IMR-90 (cell line): Measurements from ENCODE around the gene CTIF. TPM values are rescaled to one million over a fixed set of nuclear protein-coding genes. Genes with fewer than 3 reads are reported as not detected.

Experiments used
- ATAC-seq: fragments of 200-7000 bp; cut with Tn5 transposase; 2 replicates; pipeline ENCODE4 v1.9.1; 2020; ENCODE audit warnings: low read depth, mild to moderate bottlenecking, moderate library complexity
- BruUV-seq: library from RNA; stranded (reverse); fragments of 400-500 nt; replicated peaks from 2 replicates; lab custom pipeline; 2021; lab: Mats Ljungman, UMichigan
- CTCF ChIA-PET: fragments of 300-600 bp; formaldehyde crosslinking; extraction: SDS; loops from one replicate; lab custom pipeline; 2021; ENCODE audit warnings: antibody characterized with exemption; lab: Yijun Ruan, JAX
- POLR2A ChIA-PET: fragments of 300-600 bp; sonication (Branson Sonifier 250); formaldehyde crosslinking; loops from one replicate; lab custom pipeline; 2022; ENCODE audit warnings: antibody characterized with exemption; ENCODE audit not compliant: unreplicated experiment; lab: Charles Lee
- DNase-seq: peaks from one replicate; pipeline ENCODE4 v3.0.0; 2013
- H2AFZ ChIP-seq: replicated peaks from 2 replicates; pipeline ENCODE3; 2013; ENCODE audit warnings: low read length, mild to moderate bottlenecking; ENCODE audit not compliant: poor library complexity
- H2AK5ac ChIP-seq: 2 replicates; pipeline ENCODE4 v1.6.1; 2013; ENCODE audit warnings: low read depth, low read length, inconsistent platforms
- H2AK9ac ChIP-seq: replicated peaks from 2 replicates; pipeline ENCODE3; 2013; ENCODE audit warnings: mild to moderate bottlenecking, low read depth, low read length, moderate library complexity; ENCODE audit not compliant: poor library complexity
- H2BK120ac ChIP-seq: 2 replicates; pipeline ENCODE4 v1.6.1; 2013; ENCODE audit warnings: low read depth, low read length, inconsistent platforms
- H2BK15ac ChIP-seq: 3 replicates; pipeline ENCODE4 v1.6.1; 2013; ENCODE audit warnings: low read depth, low read length, inconsistent platforms
- H2BK20ac ChIP-seq: 2 replicates; pipeline ENCODE4 v1.6.1; 2013; ENCODE audit warnings: low read depth, mild to moderate bottlenecking, inconsistent platforms, low read length, moderate library complexity
- H2BK5ac ChIP-seq: 2 replicates; pipeline ENCODE4 v1.6.1; 2013; ENCODE audit warnings: mild to moderate bottlenecking, low read depth, low read length, inconsistent platforms; ENCODE audit not compliant: poor library complexity, severe bottlenecking
- H3K14ac ChIP-seq: replicated peaks from 2 replicates; pipeline ENCODE4 v1.6.1; 2013; ENCODE audit warnings: low read depth, low read length, inconsistent platforms
- H3K18ac ChIP-seq: 2 replicates; pipeline ENCODE4 v1.6.1; 2013; ENCODE audit warnings: low read depth, low read length, control low read depth
- H3K23ac ChIP-seq: 2 replicates; pipeline ENCODE4 v1.6.1; 2013; ENCODE audit warnings: low read depth, low read length, inconsistent platforms
- H3K27ac ChIP-seq: 2 replicates; pipeline ENCODE4 v1.5.1; 2013; ENCODE audit warnings: mild to moderate bottlenecking, control low read depth, low read length; ENCODE audit not compliant: insufficient read depth
- H3K27me3 ChIP-seq: 2 replicates; pipeline ENCODE4 v1.6.1; 2013; ENCODE audit warnings: low read length; ENCODE audit not compliant: control insufficient read depth, insufficient read depth
- H3K36me3 ChIP-seq: 2 replicates; pipeline ENCODE4 v1.6.1; 2013; ENCODE audit warnings: low read length, mixed read lengths; ENCODE audit not compliant: control insufficient read depth, insufficient read depth
- H3K4ac ChIP-seq: 2 replicates; pipeline ENCODE4 v1.6.1; 2013; ENCODE audit warnings: low read depth, low read length, inconsistent platforms
- H3K4me1 ChIP-seq: 2 replicates; pipeline ENCODE4 v1.6.1; 2013; ENCODE audit warnings: low read length, mixed read lengths; ENCODE audit not compliant: control insufficient read depth, insufficient read depth
- H3K4me2 ChIP-seq: 2 replicates; pipeline ENCODE4 v1.6.1; 2013; ENCODE audit warnings: low read depth, mild to moderate bottlenecking, control low read depth, low read length, moderate library complexity
- H3K4me3 ChIP-seq: 2 replicates; pipeline ENCODE4 v1.5.1; 2013; ENCODE audit warnings: low read depth, mild to moderate bottlenecking, control low read depth, low read length, moderate library complexity; ENCODE audit not compliant: insufficient read depth
- H3K56ac ChIP-seq: 2 replicates; pipeline ENCODE4 v1.6.1; 2013; ENCODE audit warnings: low read length, inconsistent platforms; ENCODE audit not compliant: insufficient read depth; ENCODE audit errors: extremely low read depth
- H3K79me1 ChIP-seq, 2 experiments: 2 replicates each; pipeline ENCODE4 v1.6.1; 2013; ENCODE audit warnings: low read length in 2 of 2, inconsistent platforms in 1 of 2, low read depth in 1 of 2
- H3K9ac ChIP-seq: 2 replicates; pipeline ENCODE4 v1.6.1; 2013; ENCODE audit warnings: low read depth, low read length, control low read depth
- H3K9me1 ChIP-seq: 2 replicates; pipeline ENCODE4 v1.6.1; 2013; ENCODE audit warnings: low read length, inconsistent platforms; ENCODE audit not compliant: insufficient read depth
- H3K9me3 ChIP-seq: 2 replicates; pipeline ENCODE4 v1.6.1; 2013; ENCODE audit warnings: low read length; ENCODE audit not compliant: control insufficient read depth, insufficient read depth
- H4K20me1 ChIP-seq: 2 replicates; pipeline ENCODE4 v1.6.1; 2013; ENCODE audit warnings: low read length, inconsistent platforms; ENCODE audit not compliant: insufficient read depth
- H4K5ac ChIP-seq: 2 replicates; pipeline ENCODE4 v1.6.1; 2013; ENCODE audit warnings: mild to moderate bottlenecking, low read depth, low read length, control low read depth
- H4K8ac ChIP-seq, 2 experiments: 2 replicates each; pipeline ENCODE4 v1.6.1; 2013; ENCODE audit warnings: low read depth in 2 of 2, low read length in 2 of 2, control low read depth in 1 of 2, inconsistent platforms in 1 of 2
- H4K91ac ChIP-seq: 2 replicates; pipeline ENCODE4 v1.6.1; 2013; ENCODE audit warnings: low read depth, low read length, inconsistent platforms; ENCODE audit not compliant: insufficient read depth
- CHD1 ChIP-seq: IDR thresholded peaks from 2 replicates; pipeline ENCODE4 v1.6.1; 2012; ENCODE audit warnings: low read depth, low read length, improper control_type of control experiment
- FOS ChIP-seq: fragments of 150-350 bp; IDR thresholded peaks from 2 replicates; pipeline ENCODE4 v1.6.1; 2016; ENCODE audit warnings: low read depth, low read length
- MAZ ChIP-seq: IDR thresholded peaks from 2 replicates; pipeline ENCODE4 v1.6.1; 2012; ENCODE audit warnings: low read depth, mild to moderate bottlenecking, low read length, improper control_type of control experiment, moderate library complexity, borderline replicate concordance
- WGBS, 2 experiments: methylation state at CpG; one replicate each; pipeline versions ENCODE4 v1.1.5 to v1.1.7; 2013; ENCODE audit warnings: missing lambda C conversion rate in 2 of 2; ENCODE audit not compliant: insufficient read length in 1 of 2; ENCODE audit errors: extremely low coverage in 2 of 2; 5-methylcytosine and 5-hydroxymethylcytosine counted together
- dilution Hi-C: fragments of 300-500 bp; cut with HindIII; formaldehyde crosslinking; loops from one replicate; pipeline ENCODE4 v1.14.3; 2018; ENCODE audit warnings: low sequenced_read_pairs; ENCODE audit not compliant: unreplicated experiment
- in situ Hi-C: fragments of 300-500 bp; cut with MboI; formaldehyde crosslinking; loops from 3 replicates; pipeline ENCODE4 v1.14.3; 2019; ENCODE audit warnings: low sequenced_read_pairs, inconsistent platforms, mixed read lengths
- intact Hi-C: fragments of 100-400 bp; cut with micrococcal nuclease; formaldehyde crosslinking; loops from 2 replicates; pipeline ENCODE4 v1.10.0; 2022
- polyA plus RNA-seq, 3 experiments: library from polyadenylated mRNA; depleted of rRNA; stranded (reverse); fragments of >200 nt; gene quantifications; 2 replicates each; pipeline ENCODE4 v1.2.3, GENCODE V29; 2012; ENCODE audit warnings: low replicate concordance in 1 of 3
- total RNA-seq: library from RNA; depleted of rRNA; stranded (reverse); fragments of >200 nt; gene quantifications from 2 replicates; pipeline ENCODE4 v1.2.3, GENCODE V29; 2012
- TF ChIP-seq, protein P1 (sequence below): fragments of 150-350 bp; IDR thresholded peaks from 2 replicates; pipeline ENCODE4 v1.6.1; 2016; ENCODE audit warnings: low read depth, mild to moderate bottlenecking, low read length, moderate library complexity, borderline replicate concordance

The CTIF gene
- total and polyA plus RNA-seq, 2 of the 4 experiments (the other 2 are of a cell fraction): 25.1 to 57.0 TPM

GRCh38 chr18:48638451-48638850, 99.6 kb downstream of the CTIF start:
- H2BK5ac ChIP-seq: no peak overlapping the region
- H3K14ac ChIP-seq: no peak overlapping the region
- no peak overlapping the region for H3K18ac ChIP-seq
- no TSS peak for BruUV-seq
- ATAC-seq (no peak), DNase-seq (no peak)
- peaks cover 24% of the 10 kb centered on the region for H3K4me1 ChIP-seq
- H3K36me3 ChIP-seq: peaks cover 17% of the 10 kb centered on the region
- H4K91ac ChIP-seq: no peak overlapping the region
- no peaks in the 10 kb centered on the region for H3K9me3 ChIP-seq
- TF ChIP-seq CHD1 (no peak), MAZ (no peak), FOS (no peak)
- TF ChIP-seq, protein P1, sequence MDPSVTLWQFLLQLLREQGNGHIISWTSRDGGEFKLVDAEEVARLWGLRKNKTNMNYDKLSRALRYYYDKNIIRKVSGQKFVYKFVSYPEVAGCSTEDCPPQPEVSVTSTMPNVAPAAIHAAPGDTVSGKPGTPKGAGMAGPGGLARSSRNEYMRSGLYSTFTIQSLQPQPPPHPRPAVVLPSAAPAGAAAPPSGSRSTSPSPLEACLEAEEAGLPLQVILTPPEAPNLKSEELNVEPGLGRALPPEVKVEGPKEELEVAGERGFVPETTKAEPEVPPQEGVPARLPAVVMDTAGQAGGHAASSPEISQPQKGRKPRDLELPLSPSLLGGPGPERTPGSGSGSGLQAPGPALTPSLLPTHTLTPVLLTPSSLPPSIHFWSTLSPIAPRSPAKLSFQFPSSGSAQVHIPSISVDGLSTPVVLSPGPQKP: no peak
- no peak overlapping the region for H2BK20ac ChIP-seq
- POLR2A ChIA-PET: no interaction called here
- H3K4me2 ChIP-seq: no peak overlapping the region
- no peaks in the 10 kb centered on the region for H3K27me3 ChIP-seq
- no peak overlapping the region for H3K27ac ChIP-seq
- no peak overlapping the region for H2BK120ac ChIP-seq
- intact Hi-C loops (no loop called here), dilution Hi-C loops (no loop called here), in situ Hi-C loops (loop anchor here (25.0 kb wide), 1 partner anchor 1649 kb away; the partner anchor contains the start of genes CXXC1 and MBD1)
- no peak overlapping the region for H3K4ac ChIP-seq
- H3K79me1 ChIP-seq: peaks cover 59 to 98% of the 10 kb centered on the region in 2 experiments
- CTCF ChIA-PET: interaction anchor here (0.6 kb wide), 1 partner anchor 16 kb away, joined by 3 read pairs; no protein-coding TSS in a partner anchor
- no peak overlapping the region for H3K4me3 ChIP-seq
- peaks cover 34% of the 10 kb centered on the region for H4K20me1 ChIP-seq
- H4K5ac ChIP-seq: no peak overlapping the region
- no peak overlapping the region for H3K23ac ChIP-seq
- no peak overlapping the region for H4K8ac ChIP-seq
- peaks cover 55% of the 10 kb centered on the region for H3K9me1 ChIP-seq
- no peak overlapping the region for H2BK15ac ChIP-seq
- no CpG with 5 or more reads among the region's 8 CpGs for WGBS, 2 experiments
- H3K9ac ChIP-seq: no peak overlapping the region
- no peak overlapping the region for H3K56ac ChIP-seq
- H2AFZ ChIP-seq: no peak overlapping the region
- H2AK9ac ChIP-seq: no peak overlapping the region
- H2AK5ac ChIP-seq: no peak overlapping the region; the same call in 1 of the 2 replicates
